Measurements from ENCODE around the gene INA.

DNA sequence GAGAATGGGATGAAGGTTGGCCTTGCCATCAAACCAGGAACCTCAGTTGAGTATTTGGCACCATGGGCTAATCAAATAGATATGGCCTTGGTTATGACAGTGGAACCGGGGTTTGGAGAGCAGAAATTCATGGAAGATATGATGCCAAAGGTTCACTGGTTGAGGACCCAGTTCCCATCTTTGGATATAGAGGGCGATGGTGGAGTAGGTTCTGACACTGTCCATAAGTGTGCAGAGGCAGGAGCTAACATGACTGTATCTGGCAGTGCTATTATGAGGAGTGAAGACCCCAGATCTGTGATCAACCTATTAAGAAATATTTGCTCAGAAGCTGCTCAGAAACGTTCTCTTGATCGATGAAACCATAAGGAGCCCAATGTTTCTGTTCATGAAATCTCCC is 30.6 kb upstream of the INA start:
- no peak for TF ChIP-seq CTCF (IDR thresholded peaks at IDR 0.05; ENCODE audit: low read length)
- no peak for TF ChIP-seq EZH2 (IDR thresholded peaks at IDR 0.05; ENCODE audit: borderline replicate concordance, low read length)
